ENCODE measurements around the gene YKT6.

The YKT6 gene

GRCh38 chr7:44235582-44236332, 35.0 kb downstream of the YKT6 start:
- no peak for DNase-seq

GRCh38 chr7:44236333-44236728, 35.6 kb downstream of the YKT6 start:
- no peak for DNase-seq

DNA sequence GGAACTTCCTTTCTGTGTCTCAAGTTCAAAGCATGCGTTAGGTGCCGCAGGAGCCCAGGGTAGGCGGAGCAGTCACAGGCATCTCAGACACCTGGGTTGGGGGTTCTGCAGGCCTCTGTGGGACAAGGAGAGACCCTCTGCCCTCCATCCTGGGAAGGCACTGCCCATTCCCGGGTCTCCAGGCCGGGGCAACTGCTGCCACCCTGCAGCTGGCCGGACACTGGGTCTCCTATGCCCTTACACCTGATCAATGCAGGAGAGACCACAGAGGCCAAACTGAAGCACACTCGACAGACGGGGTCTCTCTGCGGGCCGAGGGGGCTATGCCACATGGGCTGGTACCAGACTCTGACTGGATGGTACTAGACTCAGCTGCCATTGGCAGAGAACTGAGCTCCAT, 36.9 kb downstream of the YKT6 start:
- no peak for DNase-seq

- DNase-seq, result no peak
These were observed 37.4 kb downstream of the YKT6 start for GRCh38 chr7:44238116-44238695.

DNA sequence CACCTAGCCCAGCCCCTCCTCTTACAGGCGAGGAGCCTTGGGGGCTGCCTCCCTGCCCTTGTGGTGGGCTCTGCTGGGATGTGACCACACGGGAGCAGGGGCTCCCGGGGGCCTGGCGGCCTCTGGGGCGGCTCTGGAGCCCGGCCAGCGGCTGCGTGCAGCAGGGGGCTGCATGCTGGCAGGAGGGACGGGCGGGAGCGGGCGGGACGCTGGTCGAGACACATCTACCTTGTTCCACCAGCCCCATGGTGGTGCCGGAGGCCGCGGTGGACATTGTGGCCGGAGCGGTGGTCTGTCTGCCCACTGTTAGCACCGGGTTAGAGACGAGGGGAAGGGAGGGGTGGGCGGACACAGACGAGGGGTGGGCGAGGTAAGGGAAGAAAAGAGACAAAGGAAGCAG, 38.6 kb downstream of the YKT6 start:
- DNase-seq, result no peak

DNA sequence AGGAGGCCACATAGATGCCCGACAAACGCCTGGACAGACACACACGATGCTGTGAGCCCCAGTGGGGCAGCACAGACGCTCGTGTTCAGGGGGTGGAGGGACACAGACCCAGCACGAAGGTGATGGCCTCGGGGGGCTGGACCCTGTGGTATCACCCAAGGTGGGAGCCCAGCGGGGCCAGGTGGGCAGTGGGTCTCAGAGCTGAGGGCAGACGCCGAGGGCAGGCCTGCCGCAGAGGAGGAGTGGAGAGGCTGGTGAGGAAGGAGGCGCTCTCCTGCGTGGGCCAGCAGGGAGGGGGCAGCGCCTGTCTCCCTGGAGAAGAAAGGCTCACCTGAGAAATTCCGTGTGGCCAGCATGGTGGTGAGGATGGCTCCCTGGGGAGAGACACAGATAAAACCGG, 39.6 kb downstream of the YKT6 start:
- no peak for DNase-seq

DNA sequence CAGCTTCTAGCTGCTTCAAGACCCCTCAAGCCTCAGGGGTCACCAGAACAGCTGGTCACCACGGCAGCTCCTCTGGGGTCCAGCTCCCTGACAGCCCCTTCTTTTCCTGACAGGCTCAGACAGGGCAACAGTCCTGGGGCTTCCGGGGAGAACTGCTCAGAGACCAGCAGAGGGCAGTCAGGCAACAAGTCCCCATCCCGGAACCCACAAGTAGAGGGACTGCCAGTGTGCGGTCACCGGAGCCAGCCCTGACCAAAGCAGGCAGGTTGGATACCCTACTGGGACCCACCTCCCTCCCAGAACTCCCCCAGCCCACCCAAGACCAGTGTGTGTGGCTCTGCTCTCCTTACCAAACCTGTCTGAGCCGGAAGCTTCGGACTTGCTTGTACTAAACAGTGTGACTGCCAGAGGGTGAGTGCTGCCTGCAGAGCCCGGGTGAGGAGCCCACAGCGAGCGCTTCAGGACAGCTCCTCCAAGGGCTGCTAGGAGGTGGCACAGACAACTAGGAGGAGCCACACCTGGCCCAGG, 40.3 kb downstream of the YKT6 start:
- peak; percentile 78 for DNase-seq

- no peak for DNase-seq
These were observed 41.3 kb downstream of the YKT6 start for GRCh38 chr7:44242091-44242490.

GRCh38 chr7:44244282-44244681, 43.5 kb downstream of the YKT6 start:
- no peak for DNase-seq

GRCh38 chr7:44246396-44247113, 45.8 kb downstream of the YKT6 start:
- DNase-seq, result no peak

GRCh38 chr7:44247868-44248651, 47.3 kb downstream of the YKT6 start:
- DNase-seq, result no peak

- DNase-seq, result no peak
These were observed 49.0 kb downstream of the YKT6 start for GRCh38 chr7:44249639-44250234.

GRCh38 chr7:44251269-44251668, 50.5 kb downstream of the YKT6 start:
- no peak for DNase-seq

GRCh38 chr7:44251881-44252280, 51.1 kb downstream of the YKT6 start:
- no peak for DNase-seq

GRCh38 chr7:44256459-44256858, 55.7 kb downstream of the YKT6 start:
- DNase-seq, result no peak

DNA sequence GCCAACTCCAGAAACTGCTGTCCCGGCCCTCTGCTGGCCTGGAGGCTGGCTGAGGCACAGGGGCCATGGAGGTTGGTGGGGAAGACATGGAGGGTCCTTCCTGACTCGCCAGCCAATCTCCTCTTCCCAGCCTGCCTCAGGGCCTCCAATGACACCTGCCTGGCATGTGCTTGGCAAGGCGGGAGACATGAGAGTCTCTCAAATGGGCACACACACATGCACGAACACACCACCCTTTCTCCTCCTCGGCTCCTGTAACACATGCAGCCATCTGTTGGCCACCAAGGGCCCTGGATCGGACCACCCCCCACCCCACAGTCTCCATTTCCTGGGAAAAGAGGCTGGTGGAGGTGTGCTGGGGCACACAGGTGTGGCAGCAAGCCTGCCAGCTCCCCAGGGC, 56.4 kb downstream of the YKT6 start:
- no peak for DNase-seq

DNA sequence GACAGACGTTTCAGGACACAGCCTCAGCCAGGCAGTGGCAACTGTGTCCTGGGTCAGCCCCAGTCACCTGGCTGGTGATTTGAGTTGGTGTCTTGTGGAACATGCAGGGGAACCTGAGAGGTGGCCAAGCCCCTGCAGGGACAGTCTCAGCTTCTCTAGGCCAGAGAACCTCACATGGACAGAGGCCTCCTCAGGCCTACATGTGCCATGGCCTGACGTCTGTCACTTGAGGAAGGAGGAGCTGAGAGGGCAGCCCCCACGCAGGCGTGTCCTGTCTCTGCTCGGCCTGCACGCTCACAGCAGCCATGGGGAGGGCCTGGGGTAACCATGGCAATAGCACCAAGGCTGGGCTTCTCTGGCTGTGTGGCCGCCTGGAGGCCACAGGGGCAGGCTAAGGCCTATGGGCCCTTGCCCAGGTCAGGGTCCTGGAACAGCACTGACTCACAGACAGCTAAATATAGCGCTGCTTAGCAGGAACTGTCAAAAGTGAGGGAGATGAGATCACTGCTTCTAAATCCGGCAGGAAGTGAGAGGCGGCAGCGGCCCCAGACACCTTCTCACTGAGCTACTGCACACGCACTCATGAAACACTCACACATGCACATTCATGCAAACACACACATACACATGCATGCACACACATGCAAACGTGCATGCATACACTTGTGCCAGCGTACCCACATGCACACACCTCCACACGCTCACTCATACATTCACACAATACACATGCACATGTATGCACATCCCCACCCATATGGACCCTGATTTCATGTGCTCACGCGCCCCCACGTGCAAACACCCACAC, 57.0 kb downstream of the YKT6 start:
- peak; percentile 83 for DNase-seq

- no peak for DNase-seq
These were observed 57.6 kb downstream of the YKT6 start for GRCh38 chr7:44258423-44258760.

DNA sequence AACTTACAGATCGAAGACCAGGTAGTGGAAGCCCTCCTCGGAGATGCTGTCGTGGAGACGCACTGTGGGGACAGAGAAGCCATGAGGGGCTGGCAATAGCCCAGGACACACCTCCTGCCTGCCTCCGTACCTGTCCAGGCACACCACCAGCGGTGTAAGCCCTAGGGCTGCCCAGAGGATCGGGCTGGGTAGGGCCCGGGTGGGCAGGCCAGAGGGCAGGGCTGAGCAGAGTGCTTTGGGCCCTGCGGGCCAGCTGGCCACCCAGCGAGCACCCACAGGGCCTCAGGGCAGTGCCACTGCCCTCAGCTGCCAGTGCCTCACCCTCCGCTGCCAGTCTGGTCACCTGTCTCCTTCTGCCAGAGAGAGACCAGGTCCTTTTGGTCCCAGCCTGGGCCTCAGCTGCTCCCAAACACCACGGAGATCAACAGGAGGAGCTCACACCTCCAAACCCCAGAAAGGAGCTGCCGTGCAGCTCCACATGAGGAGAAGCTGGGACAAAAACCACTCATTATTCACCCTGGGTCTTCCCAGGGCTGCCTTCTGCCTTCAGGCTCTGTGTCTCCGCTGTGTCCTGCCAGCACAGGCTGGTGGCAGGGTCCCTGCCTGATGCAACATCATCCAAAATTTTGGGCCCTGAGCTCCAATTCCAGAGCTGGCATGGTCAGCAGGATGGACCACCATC, 58.2 kb downstream of the YKT6 start:
- no peak for DNase-seq

DNA sequence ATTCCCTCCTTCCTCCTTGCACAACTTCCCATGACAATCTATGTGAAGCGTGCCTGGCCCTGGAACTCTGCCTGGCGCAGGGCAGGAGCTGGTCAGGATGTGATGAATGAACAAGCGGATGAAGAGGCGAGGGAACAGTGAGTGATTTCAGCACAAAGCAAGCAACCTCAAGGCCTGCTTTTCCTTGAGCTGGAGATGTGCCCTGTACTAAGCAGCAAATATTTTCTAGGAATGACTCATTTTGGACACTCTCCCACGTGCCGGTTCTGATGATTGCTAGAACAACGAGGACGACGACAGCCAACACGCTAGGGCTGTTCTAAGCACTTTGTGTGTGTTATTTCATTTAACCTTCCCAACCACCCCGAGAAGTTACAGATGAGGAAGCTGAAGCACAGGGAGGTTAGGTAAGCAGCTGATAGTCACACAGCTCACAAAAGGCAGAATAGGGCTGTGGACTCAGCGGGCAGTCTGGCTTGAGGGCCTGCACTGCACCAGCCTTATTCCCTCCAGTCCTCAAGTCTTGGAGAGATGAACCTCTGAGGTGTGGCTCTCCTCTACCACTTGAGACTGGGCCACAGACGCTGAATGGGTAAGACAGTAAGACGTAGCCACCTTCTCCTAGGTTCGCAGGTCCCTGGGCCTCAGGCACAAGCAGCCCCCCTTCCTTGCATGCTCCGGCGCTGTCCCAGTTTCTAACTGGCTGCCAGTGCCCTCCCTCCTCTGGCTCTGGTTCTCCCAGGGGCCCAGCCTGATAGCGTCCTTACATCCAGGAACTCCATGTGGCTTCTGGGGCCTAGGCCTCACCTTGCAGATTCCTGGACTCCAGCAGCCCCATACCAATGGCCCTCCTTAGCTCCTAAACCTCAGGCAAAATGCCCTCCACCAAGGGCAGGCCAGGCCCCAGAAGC, 59.0 kb downstream of the YKT6 start:
- DNase-seq, result peak; percentile 72

Measured in right hindlimb (tissue), 1 donor.